Measurements from ENCODE around the gene NFATC2IP.
"Not testable (repeated sequence)": the region's sequence is repeated elsewhere in the genome, so short reads cannot be mapped to it uniquely, and the experiment has no call there.

Gene NFATC2IP

DNA sequence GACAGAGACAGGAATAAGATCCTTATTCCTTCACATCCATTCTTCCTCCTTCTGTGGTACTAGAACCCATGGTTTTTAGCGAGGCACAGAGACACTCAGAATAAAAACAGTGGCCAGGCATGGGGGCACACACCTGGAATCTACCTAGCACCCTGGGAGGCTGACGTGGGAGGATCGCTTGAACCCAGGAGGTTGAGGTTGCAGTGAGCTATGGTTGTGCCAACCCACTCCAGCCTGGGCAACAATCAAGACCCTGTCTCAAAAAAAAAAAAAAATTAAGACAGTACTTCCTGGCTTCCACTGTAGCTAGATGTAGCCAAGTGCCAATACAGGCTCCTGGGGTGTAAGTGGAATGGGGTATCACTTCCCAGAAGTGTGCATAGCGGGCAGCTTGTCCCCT lies 16.4 kb downstream of the NFATC2IP start:
- no peaks in the 10 kb centered on the region for H3K4me1 Mint-ChIP-seq (ENCODE audit: low read depth)
- no peaks in the 10 kb centered on the region for H3K27me3 Mint-ChIP-seq
- H3K4me3 Mint-ChIP-seq = no peak overlapping the region
- H3K27ac Mint-ChIP-seq = no peak overlapping the region
- no peaks in the 10 kb centered on the region for H3K9me3 Mint-ChIP-seq
- peaks cover 42% of the 10 kb centered on the region for H3K36me3 Mint-ChIP-seq (ENCODE audit: low read depth)
- intact Hi-C loops (cut with micrococcal nuclease) = no loop called here

DNA sequence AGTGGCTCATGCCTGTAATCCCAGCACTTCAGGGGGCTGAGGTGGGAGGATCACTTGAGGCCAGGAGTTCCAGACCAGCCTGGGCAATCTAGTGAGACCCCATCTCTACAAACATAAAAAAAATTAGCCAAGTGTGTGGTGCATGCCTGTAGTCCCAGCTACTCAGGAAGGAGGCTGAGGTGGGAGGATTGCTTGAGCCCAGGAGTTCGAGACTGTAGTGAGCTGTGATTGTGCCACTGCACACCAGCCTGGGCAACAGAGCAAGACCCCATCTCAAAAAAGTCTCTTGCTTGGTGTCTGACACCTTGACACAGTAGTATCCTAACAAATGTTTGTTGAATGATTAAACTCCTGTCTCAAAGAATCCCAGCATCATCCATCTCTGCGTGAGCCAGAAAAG lies 19.0 kb downstream of the NFATC2IP start:
- H3K27me3 Mint-ChIP-seq; H3K4me3 Mint-ChIP-seq; H3K9me3 Mint-ChIP-seq; H3K4me1 Mint-ChIP-seq (ENCODE audit: low read depth); intact Hi-C loops (cut with micrococcal nuclease); H3K27ac Mint-ChIP-seq: not testable (repeated sequence)
- H3K36me3 Mint-ChIP-seq (ENCODE audit: low read depth) = peaks cover 22% of the 10 kb centered on the region

DNA sequence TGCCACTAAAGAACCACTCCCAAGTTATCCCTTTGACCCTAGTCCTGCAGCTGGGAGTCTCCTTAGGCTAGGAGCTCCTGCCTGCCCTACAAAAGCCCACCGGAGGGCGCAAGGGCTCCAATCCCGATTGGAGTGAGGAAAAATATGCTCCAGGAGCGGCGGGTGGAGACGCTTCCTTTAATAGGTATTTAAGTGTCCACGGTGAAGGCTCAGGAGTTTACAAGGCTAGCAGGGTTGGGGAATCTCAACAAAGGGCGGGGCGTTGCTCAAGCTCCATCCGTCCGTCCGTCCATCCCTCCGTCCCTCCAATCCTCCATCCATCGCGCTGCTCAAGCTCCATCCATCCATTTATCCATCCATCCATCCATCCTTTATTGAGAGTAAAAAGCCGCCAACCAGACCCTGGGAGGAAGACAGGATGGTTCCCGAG lies 23.3 kb downstream of the NFATC2IP start:
- Mint-ChIP-seq H3K9me3 (no peaks in the 10 kb centered on the region), H3K36me3 (ENCODE audit: low read depth) (peaks cover 40% of the 10 kb centered on the region), H3K27me3 (no peaks in the 10 kb centered on the region), H3K4me1 (ENCODE audit: low read depth) (peaks cover 40% of the 10 kb centered on the region), H3K27ac (peak overlapping the region; percentile 94), H3K4me3 (peak overlapping the region; percentile 88)
- intact Hi-C loops (cut with micrococcal nuclease) = loop anchor here (1.0 kb wide), 1 partner anchor 24 kb away; the partner anchor contains the start of gene NFATC2IP

DNA sequence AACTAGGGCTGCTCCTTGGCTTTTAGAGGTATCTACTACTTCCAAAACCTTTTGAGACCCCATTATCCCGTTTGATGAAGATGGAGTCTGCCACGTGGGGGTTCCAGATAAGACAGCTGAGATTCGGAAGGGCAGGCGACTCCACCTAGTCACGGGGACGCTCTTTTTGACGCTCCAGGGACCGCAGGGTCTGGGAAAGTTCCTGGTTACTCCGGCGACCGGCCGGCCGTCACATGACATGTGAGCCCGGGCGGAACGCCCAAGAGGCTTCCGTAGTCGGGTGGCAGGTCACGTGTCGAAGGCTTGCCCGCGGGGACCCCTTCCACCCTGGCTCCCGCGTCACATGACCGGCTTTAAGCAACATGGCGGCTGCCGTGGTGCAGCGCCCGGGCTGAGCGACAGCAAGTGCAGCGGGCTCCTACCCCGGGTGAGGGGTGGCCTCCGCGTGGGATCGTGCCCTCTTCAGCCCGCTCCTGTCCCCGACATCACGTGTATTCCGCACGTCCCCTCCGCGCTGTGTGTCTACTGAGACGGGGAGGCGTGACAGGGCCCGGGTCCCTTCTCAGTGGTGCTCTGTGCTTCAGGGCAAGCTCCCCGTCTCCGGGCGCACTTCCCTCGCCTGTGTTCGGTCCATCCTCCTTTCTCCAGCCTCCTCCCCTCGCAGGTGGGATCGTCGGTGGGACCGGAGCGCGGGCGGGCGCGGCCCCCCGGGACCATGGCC lies 23.9 kb downstream of the NFATC2IP start, which contains the start of gene SPNS1:
TSS of gene SPNS1 (plus strand) at position 342 of the 721 bp plus-strand sequence. CDS start at position 716, 374 bp downstream.
- intact Hi-C loops (cut with micrococcal nuclease) = loop anchor here (1.0 kb wide), 1 partner anchor 24 kb away; the partner anchor contains the start of gene NFATC2IP
- H3K27me3 Mint-ChIP-seq = no peaks in the 10 kb centered on the region
- H3K4me3 Mint-ChIP-seq = peak within 1 kb of the TSS; percentile 88
- no peaks in the 10 kb centered on the region for H3K9me3 Mint-ChIP-seq
- H3K27ac Mint-ChIP-seq = peak within 1 kb of the TSS; percentile 94
- H3K4me1 Mint-ChIP-seq (ENCODE audit: low read depth) = peaks cover 40% of the 10 kb centered on the region
- H3K36me3 Mint-ChIP-seq (ENCODE audit: low read depth) = peaks cover 46% of the 10 kb centered on the region

DNA sequence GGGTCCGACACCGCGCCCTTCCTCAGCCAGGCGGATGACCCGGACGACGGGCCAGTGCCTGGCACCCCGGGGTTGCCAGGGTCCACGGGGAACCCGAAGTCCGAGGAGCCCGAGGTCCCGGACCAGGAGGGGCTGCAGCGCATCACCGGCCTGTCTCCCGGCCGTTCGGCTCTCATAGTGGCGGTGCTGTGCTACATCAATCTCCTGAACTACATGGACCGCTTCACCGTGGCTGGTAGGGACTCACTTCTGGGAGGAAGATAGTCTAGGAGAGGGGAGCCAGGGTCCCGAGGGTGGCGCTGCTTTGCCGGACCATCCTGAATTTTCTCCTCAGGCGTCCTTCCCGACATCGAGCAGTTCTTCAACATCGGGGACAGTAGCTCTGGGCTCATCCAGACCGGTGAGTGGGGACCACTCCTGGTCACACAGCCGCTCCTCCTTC lies 24.4 kb downstream of the NFATC2IP start:
- peaks cover 52% of the 10 kb centered on the region for H3K36me3 Mint-ChIP-seq (ENCODE audit: low read depth)
- peak overlapping the region; percentile 88 for H3K4me3 Mint-ChIP-seq
- no peaks in the 10 kb centered on the region for H3K27me3 Mint-ChIP-seq
- H3K9me3 Mint-ChIP-seq = no peaks in the 10 kb centered on the region
- peak overlapping the region; percentile 94 for H3K27ac Mint-ChIP-seq
- H3K4me1 Mint-ChIP-seq (ENCODE audit: low read depth) = peaks cover 40% of the 10 kb centered on the region
- intact Hi-C loops (cut with micrococcal nuclease) = no loop called here

DNA sequence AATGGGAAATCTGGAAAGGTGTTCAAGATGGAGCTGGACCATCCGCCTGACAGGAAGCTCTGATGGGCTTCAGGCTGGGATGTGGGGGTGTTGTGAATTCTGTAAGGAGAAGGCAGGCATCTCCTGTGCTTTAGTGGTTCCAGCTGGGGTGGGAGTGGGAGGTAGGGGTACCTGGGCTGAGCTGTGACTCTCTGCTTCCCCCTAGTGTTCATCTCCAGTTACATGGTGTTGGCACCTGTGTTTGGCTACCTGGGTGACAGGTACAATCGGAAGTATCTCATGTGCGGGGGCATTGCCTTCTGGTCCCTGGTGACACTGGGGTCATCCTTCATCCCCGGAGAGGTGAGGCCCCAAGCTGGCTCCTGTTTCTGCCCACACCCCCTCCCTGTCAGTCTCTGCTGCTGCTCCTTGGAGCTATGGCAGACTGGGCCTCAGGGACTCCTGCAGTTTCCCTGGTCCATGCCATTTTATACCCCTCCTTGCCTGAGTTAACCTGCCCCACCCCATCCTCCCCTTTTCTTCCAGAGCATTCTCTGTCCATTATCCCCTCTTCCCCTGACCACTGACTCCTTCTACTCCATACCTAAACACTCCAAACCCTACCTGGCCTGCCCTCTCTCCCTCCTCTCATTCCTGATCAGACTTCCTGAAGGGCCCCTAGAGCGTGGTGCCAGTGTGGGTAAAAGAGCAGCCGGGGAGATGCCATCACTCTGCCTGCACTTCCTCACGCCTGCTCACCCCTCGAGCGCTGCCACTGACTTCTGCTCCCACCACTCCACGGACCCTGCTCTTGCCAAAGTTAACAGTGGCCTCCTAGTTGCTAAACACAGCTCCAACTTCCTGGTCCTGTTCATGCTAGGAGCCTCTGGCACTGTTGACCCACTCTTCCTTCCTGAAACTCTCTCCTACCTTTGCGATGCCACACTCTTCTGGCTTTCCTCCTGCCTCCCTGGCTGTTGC lies 27.2 kb downstream of the NFATC2IP start:
- Mint-ChIP-seq H3K27me3 (no peaks in the 10 kb centered on the region), H3K36me3 (ENCODE audit: low read depth) (peaks cover 80% of the 10 kb centered on the region), H3K9me3 (peaks cover 8% of the 10 kb centered on the region), H3K4me3 (no peak overlapping the region), H3K27ac (no peak overlapping the region), H3K4me1 (ENCODE audit: low read depth) (peaks cover 40% of the 10 kb centered on the region)
- intact Hi-C loops (cut with micrococcal nuclease) = no loop called here

DNA sequence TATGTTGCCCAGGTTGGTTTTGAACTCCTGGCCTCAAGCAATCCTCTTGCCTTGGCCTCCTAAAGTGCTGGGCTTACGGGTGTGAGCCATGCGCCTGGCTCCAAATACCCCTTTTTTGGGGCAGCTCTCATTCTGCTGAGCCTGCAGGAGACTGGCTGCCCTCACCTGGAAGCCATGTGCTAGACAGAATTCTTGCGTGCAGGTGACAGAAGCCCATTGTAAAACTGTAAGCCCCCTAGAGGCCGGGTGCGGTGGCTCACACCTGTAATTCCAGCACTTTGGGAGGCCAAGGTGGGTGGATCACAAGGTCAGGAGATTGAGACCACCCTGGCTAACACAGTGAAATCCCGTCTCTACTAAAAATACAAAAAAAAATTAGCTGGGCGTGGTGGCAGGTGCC lies 29.6 kb downstream of the NFATC2IP start:
- Mint-ChIP-seq H3K36me3 (ENCODE audit: low read depth) (peaks cover 87% of the 10 kb centered on the region), H3K4me1 (ENCODE audit: low read depth) (peaks cover 50% of the 10 kb centered on the region)
- H3K27me3 Mint-ChIP-seq; H3K27ac Mint-ChIP-seq; intact Hi-C loops (cut with micrococcal nuclease); H3K4me3 Mint-ChIP-seq; H3K9me3 Mint-ChIP-seq: not testable (repeated sequence)

DNA sequence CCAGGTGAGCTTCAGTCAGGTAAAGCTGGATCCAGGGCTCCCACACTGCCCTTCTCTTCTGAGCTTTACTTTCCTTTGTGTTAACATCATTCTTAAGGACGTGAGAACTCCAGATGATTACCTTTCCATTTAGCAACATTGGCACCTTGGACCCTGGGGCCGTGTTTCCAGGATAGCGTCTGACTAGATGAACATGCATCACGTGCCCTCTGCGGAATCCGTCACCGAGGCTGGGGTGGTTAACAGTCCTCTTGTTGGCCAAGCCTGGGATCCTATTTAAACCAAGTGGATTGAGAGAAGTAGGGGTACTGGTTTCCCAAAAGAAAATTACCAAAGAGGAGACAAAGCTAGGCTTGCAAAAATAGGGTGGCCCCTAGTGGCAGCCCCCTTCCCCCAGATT lies 30.2 kb downstream of the NFATC2IP start:
- Mint-ChIP-seq H3K4me1 (ENCODE audit: low read depth) (peaks cover 48% of the 10 kb centered on the region), H3K27me3 (peaks cover 3% of the 10 kb centered on the region), H3K4me3 (no peak overlapping the region), H3K27ac (no peak overlapping the region), H3K36me3 (ENCODE audit: low read depth) (peaks cover 93% of the 10 kb centered on the region), H3K9me3 (peaks cover 8% of the 10 kb centered on the region)
- intact Hi-C loops (cut with micrococcal nuclease) = no loop called here

DNA sequence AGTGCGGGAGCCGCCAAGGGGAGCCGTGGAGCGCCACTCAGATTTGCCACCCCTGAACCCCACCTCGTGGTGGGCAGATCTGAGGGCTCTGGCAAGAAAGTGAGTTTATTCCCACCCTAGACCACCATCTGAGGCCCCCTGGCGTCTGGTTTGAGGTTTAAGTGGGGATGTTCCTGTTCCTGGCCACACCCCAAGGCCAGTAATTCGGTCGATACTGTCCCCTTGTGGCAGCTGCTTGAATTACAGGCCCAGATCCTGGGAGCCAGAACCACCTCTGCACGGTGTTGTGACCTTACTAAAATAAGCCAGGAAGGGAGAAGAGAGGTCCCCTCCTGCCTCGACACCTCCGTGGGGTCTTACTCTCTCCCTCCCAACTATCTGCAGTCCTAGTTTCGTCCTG lies 30.8 kb downstream of the NFATC2IP start:
- H3K36me3 Mint-ChIP-seq (ENCODE audit: low read depth) = peaks cover 96% of the 10 kb centered on the region

DNA sequence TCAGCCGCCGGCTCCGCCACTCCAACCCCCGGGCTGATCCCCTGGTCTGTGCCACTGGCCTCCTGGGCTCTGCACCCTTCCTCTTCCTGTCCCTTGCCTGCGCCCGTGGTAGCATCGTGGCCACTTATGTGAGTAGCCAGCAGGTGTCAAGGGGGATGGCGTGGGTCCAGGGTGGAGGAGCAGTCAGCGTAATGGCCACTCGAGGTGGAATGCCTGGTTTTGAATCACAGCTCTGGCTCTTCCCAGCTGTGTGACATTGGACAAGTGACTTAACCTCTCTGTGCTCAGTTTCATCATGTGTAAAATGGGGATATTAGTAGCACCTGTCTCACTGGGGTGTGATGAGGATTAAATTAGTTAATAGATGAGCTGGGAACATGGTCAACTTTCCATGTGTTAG lies 31.7 kb downstream of the NFATC2IP start:
- Mint-ChIP-seq H3K4me1 (ENCODE audit: low read depth) (peaks cover 37% of the 10 kb centered on the region), H3K27ac (no peak overlapping the region), H3K36me3 (ENCODE audit: low read depth) (peaks cover 96% of the 10 kb centered on the region), H3K27me3 (peaks cover 3% of the 10 kb centered on the region), H3K9me3 (peaks cover 16% of the 10 kb centered on the region), H3K4me3 (no peak overlapping the region)
- intact Hi-C loops (cut with micrococcal nuclease) = no loop called here

More for the DNA sequence above, 30.8 kb downstream of the NFATC2IP start:
- Mint-ChIP-seq H3K4me3 (no peak overlapping the region), H3K4me1 (ENCODE audit: low read depth) (peaks cover 42% of the 10 kb centered on the region), H3K27ac (no peak overlapping the region), H3K27me3 (peaks cover 3% of the 10 kb centered on the region), H3K9me3 (peaks cover 8% of the 10 kb centered on the region)
- intact Hi-C loops (cut with micrococcal nuclease) = no loop called here

DNA sequence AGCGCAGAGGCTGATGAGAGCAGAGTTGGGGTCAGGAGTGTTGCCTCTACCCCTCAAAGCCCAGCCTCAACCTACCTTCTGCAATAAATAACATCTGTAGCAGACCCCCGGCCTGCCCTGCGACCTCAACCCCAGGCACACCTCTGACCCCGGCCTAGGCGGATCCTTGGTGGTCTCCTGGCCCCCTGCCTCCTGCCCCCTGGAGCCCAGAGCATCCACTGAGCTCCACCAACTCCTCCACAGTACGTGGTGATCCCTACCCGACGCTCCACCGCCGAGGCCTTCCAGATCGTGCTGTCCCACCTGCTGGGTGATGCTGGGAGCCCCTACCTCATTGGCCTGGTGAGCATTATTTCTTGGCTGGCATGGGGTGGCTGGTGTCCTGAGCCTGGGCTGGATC lies 32.2 kb downstream of the NFATC2IP start:
- peaks cover 18% of the 10 kb centered on the region for H3K9me3 Mint-ChIP-seq
- intact Hi-C loops (cut with micrococcal nuclease) = no loop called here
- no peak overlapping the region for H3K27ac Mint-ChIP-seq
- H3K4me1 Mint-ChIP-seq (ENCODE audit: low read depth) = peaks cover 31% of the 10 kb centered on the region
- no peak overlapping the region for H3K4me3 Mint-ChIP-seq
- peaks cover 3% of the 10 kb centered on the region for H3K27me3 Mint-ChIP-seq
- peaks cover 96% of the 10 kb centered on the region for H3K36me3 Mint-ChIP-seq (ENCODE audit: low read depth)

DNA sequence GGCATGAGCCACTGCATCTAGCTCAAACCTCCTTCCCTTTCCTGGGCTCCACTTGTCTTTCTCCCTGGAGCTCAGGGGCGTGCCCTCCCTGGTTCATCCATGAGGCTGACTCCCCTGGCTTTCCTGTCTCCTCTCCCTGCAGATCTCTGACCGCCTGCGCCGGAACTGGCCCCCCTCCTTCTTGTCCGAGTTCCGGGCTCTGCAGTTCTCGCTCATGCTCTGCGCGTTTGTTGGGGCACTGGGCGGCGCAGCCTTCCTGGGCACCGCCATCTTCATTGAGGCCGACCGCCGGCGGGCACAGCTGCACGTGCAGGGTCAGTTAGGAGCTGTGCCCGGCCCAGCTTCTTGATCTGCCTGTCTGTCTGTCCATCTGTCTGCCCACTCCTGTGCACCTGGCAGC lies 32.9 kb downstream of the NFATC2IP start:
- Mint-ChIP-seq H3K9me3 (peaks cover 18% of the 10 kb centered on the region), H3K4me3 (no peak overlapping the region), H3K27ac (peak overlapping the region; percentile 17), H3K4me1 (ENCODE audit: low read depth) (peaks cover 24% of the 10 kb centered on the region), H3K36me3 (ENCODE audit: low read depth) (peaks cover 96% of the 10 kb centered on the region), H3K27me3 (peaks cover 3% of the 10 kb centered on the region)
- intact Hi-C loops (cut with micrococcal nuclease) = no loop called here

DNA sequence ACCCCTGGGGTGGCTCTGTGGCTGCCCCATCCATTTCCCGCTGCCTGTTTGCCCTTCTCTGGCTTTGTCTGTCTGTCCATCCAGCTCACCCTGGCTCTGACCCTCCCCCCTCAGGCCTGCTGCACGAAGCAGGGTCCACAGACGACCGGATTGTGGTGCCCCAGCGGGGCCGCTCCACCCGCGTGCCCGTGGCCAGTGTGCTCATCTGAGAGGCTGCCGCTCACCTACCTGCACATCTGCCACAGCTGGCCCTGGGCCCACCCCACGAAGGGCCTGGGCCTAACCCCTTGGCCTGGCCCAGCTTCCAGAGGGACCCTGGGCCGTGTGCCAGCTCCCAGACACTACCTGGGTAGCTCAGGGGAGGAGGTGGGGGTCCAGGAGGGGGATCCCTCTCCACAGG lies 33.4 kb downstream of the NFATC2IP start:
- Mint-ChIP-seq H3K9me3 (peaks cover 18% of the 10 kb centered on the region), H3K27ac (peak overlapping the region; percentile 17), H3K36me3 (ENCODE audit: low read depth) (peaks cover 96% of the 10 kb centered on the region), H3K4me3 (peak overlapping the region; percentile 10), H3K4me1 (ENCODE audit: low read depth) (peaks cover 24% of the 10 kb centered on the region), H3K27me3 (peaks cover 3% of the 10 kb centered on the region)
- intact Hi-C loops (cut with micrococcal nuclease) = no loop called here

DNA sequence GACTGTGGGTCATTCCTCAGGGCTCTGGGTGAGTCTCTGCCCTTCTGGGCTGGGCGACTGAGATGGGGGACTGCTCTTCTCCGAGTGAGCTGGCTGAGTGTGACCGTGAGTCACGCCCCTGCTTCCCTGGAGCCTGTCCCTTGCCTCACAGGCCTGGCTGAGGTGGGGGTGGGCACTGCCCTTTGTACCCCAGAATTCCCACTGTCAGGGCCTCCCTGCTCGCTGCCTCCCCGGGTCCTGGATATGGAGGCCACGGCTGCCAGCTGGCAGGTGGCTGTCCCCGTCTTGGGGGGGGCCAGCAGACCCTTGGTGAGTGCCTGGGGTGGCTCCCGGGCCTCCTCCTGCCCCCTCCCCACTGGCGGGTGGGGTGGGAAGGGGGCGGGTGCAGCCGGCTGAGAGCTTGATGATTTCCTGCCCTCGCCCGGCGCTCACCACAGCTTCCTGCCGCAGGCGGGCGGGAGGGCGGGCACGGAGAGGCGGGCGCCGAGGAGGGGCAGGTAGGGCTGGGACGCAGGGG lies 33.9 kb downstream of the NFATC2IP start, which contains the start of gene LAT:
TSS of gene LAT (plus strand) at position 434 of the 517 bp plus-strand sequence. CDS start 366 bp downstream, outside the sequence.
- Mint-ChIP-seq H3K27me3 (peaks cover 3% of the 10 kb centered on the region), H3K4me1 (ENCODE audit: low read depth) (peaks cover 24% of the 10 kb centered on the region), H3K27ac (peak within 1 kb of the TSS; percentile 33), H3K36me3 (ENCODE audit: low read depth) (peaks cover 96% of the 10 kb centered on the region), H3K4me3 (peak within 1 kb of the TSS; percentile 10), H3K9me3 (peaks cover 18% of the 10 kb centered on the region)
- intact Hi-C loops (cut with micrococcal nuclease) = no loop called here
